ENCODE results near the gene HOPX.
A peak's percentile ranks its signal among the peaks of the same experiment; 100 is the strongest.
"Not testable (repeated sequence)": the region's sequence is repeated elsewhere in the genome, so short reads cannot be mapped to it uniquely, and the experiment has no call there.

HOPX gene

DNA sequence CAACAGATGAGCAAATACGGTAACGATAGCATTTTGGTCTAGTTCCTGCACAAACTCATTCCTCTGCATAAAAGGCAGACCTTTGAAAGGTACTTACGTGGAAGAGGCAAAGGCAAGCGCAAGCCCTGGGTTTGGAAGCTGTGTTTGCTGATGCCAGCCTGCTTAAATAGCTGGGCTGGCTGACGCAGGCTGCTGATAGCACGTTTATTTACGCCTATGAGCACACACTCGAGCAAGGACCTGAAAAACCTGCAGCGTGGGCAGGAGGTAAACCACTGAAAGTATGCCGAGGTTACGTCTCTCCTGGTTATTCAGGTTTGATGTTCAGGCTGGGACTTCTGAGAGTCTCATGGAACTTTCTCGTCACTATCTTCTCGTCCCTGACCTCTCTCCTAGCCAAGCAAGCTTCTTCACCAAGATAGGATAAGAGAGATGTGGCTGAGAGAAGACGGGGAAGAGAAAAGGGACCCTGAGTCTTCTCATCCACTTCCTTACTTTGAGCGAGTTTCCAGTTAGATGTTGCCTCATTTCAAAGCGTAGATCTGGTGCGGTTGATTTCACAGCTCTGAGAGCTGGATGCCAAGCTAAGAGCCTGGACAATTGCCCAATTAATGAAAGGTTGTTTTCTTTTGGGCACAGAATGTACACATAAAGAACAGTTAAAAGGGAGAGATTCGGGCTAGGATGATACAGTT, at the start of gene HOPX:
Gene HOPX, minus strand, starts transcription at position 139 of the 695 bp plus-strand sequence. CDS start 23,480 bp downstream, outside the sequence.
- DNase-seq (ENCODE audit: low read depth in 2 of 2): peak; percentile 48 to 59

GRCh38 chr4:56730097-56730496, 49.0 kb upstream of the HOPX start:
- DNase-seq (ENCODE audit: low read depth in 2 of 2): no peak

DNA sequence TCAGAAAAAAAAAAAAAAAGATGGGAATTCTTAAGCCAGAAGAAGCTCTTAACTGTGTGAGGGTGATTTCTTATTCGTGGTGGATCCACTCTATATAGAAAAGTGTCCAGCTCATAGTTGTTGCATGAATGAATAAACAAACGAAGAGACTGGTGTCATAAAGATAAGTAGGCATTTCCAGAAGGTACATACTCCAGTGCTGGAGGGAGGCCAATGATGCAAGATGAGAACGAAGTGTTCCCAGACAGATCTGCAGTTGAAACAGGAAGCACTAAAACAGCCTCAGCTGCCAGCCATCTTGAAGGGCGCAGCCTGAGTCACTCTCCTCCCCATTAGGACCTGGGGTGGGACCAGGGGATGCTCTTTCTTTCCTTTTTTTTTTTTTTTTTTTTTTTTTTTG, 47.4 kb upstream of the HOPX start:
- DNase-seq (ENCODE audit: low read depth in 2 of 2): no peak

DNA sequence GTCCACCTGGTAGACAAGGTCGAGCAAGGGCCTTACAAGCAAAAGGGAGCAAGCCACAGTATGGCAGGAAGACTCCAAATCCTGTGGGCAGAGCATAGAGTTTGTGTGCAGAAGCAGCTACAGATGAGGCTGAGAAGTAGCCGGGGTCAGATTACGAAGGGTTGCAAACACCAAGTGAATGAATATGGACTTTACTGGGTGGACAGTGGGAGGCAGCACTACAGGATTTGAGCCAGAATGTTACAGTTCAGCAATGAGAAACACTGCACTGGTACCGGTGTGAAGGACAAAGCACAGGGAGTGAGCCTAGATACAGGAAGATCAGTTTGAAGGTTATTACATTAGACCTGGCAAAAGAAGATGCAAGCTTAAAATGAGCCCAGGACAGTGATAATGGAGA, 46.1 kb upstream of the HOPX start:
- DNase-seq (ENCODE audit: low read depth in 2 of 2): no peak

DNA sequence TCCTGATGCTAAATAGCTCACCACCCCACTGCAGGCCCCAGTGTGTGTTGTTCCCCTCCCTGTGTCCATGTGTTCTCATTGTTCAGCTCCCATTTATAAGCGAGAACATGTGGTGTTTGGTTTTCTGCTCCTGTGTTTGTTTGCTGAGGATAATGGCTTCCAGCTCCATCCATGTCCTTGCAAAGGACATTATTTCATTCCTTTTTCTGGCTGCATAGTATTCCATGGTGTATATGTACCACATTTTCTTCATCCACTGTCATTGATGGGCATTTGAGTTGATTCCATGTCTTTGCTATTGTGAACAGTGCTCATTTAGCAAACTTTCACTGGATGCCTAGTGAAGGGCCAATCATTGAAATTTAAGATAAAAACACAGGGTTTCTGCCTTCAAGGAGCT, 45.5 kb upstream of the HOPX start:
- DNase-seq (ENCODE audit: low read depth in 2 of 2): not testable (repeated sequence)

- no peak for DNase-seq (ENCODE audit: low read depth in 2 of 2)
These were observed 42.6 kb upstream of the HOPX start for GRCh38 chr4:56723659-56724230.

DNA sequence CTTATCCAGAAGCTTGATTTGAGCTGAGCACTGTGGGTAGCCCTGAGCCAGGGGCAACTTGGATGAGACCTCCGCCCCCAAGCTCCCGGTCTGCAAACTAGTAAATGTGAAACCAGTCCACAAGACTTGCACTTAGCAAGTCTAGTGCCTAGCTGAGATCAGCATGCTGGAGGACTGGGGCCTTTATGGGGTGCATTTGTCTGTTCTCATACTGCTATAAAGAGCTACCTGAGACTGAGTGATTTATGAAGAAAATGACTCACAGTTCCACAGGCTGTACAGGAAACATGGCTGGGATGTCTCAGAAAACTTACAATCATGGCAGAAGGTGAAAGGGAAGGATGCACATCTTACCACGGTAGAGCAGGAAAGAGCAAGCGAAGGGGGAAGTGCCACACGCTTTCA, 42.1 kb upstream of the HOPX start:
- DNase-seq (ENCODE audit: low read depth in 2 of 2): peak; percentile 3 to 21

DNA sequence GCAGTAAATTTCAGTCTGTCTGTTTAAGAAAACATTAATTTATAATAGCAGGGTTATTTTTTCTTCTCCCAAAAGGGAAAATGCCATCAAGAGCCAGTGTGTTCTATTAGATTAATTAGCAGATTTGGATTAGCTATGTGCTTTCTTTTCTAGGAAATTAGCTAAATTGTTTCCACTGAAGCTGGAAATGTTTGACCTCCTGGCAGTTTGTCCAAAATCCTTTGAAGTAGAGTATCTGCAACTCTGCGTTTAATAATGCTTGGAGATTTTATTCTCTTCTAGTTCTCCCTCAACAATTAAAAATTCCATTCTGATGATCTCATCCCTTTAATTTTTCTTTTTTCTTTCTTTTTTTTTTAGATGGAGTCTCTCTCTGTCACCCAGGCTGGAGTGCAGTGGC, 27.1 kb upstream of the HOPX start:
- DNase-seq (ENCODE audit: low read depth in 2 of 2): no peak

DNA sequence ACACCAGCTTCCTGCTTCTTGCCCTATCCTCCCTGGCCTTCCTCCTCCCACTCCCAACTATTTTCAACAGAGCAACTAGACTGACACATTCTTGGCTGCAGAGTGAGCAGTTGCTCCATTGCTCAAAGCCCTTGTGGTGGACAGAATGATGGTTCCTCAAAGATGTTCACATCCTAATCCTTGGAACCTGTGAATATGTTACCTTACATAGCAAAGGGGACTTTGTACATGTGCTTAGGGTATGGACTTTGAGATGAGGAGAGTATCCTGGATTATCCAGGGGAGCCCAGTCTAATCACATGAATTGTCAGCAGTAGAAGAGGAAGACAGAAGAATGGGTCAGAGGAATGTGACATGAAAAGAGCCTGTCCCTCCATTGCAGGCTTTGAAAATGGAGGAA, 24.9 kb upstream of the HOPX start:
- no peak for DNase-seq (ENCODE audit: low read depth in 2 of 2)

DNA sequence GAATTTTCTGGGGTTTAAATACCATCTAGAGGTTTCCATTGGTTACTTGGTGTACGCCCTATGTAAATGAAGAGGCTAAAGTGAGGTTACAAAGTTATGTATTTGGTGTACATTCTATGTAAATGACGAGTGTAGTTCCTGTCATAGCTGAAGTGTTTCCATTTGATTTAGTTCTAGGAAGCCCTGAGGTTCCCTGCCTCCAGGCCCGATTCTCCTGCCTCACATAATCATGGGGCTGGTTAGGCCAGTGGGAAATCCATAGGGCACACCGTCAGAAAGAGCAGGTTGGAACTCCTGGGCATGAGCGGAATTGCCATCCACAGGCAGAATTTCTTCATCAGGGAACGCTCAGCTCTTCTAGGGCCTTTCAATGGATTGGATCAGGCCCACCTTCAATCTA, 24.2 kb upstream of the HOPX start:
- DNase-seq (ENCODE audit: low read depth in 2 of 2): no peak

DNA sequence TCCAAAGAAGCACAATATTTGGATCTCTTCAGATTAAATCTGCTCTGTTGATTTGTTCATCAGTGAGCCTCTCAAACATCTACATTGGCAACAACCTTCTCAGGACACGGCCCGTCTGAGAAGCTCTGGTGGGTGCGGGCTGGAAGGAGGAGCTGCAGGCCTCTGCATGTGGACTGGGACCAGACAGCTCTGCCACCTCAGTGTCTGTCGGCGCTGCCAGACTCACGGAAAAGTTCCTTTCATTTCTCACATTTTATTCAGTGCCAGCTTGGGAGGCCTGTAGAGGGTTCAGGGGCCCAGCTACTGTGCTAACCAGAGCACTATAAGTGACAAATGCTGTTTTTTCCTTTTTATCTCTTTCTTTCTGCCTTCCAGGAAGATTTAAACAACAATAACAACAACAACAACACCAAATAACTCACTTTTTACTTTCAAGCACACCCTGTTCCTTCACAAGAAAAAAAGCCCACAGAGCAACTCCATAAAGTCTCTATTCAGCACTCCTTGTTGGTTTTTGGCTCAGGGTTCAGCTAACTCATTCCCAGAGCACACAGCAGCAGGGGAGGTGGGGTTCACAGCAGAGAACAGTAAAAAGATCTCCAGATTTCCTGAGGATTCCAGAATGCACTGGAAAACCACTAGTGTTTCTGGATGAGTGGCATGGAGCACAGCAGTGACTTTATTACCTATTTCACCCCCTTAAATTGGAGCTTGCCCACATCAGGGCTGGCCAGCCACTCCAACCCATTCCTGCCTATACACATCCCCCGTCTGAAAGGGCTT, 23.2 kb upstream of the HOPX start:
- DNase-seq (ENCODE audit: low read depth in 2 of 2): no peak

DNA sequence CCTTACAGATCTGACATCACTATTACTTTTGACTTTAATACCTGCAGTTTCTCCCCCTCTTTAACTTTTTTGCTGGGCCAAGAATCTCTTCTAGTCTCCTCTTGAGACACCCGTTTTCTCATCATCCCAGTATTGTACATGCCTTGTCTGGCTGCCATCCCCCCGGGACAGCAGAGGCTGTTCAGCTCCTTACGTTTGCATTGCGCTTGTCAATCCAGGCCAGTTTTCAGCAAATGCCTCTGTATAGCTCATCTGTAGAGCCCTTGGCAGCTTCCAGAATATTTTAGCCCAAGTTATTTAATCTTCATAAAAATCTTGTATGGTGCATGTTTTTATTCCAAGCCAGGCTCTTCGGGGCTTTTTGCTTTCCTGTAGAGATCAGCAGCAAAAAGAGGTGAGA, 22.3 kb upstream of the HOPX start:
- no peak for DNase-seq (ENCODE audit: low read depth in 2 of 2)

- DNase-seq (ENCODE audit: low read depth in 2 of 2): no peak
These were observed 20.5 kb upstream of the HOPX start for GRCh38 chr4:56701644-56702043.

DNA sequence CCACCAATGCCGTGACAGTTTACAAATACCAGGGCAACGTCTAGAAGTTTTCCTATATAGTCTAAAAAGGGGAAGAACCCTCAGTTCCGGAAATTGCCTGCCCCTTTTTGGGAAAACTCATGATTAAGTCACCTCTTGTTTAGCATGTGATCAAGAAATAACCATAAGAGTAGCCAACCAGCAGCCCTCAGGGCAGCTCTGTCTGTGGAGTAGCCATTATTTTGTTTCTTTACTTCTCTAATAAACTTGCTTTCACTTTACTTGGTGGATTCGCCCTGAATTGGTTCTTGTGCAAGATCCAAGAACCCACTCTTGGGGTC, 20.0 kb upstream of the HOPX start:
- DNase-seq (ENCODE audit: low read depth in 2 of 2): no peak

- no peak for DNase-seq (ENCODE audit: low read depth in 2 of 2)
These were observed 18.5 kb upstream of the HOPX start for GRCh38 chr4:56699537-56700105.

GRCh38 chr4:56698329-56698728, 17.2 kb upstream of the HOPX start:
- DNase-seq (ENCODE audit: low read depth in 2 of 2): no peak

GRCh38 chr4:56696056-56696455, 15.0 kb upstream of the HOPX start:
- no peak for DNase-seq (ENCODE audit: low read depth in 2 of 2)

DNA sequence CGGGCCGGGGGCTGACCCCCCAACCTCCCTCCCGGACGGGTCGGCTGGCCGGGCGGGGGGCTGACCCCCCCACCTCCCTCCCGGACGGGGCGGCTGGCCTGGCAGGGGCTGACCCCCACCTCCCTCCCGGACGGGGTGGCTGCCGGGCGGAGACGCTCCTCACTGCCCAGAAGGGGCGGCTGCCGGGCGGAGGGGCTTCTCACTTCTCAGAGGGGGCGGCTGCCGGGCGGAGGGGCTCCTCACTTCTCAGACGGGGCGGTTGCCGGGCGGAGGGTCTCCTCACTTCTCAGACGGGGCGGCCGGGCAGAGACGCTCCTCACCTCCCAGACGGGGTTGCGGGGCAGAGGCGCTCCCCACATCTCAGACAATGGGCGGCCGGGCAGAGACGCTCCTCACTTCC, 12.4 kb upstream of the HOPX start:
- DNase-seq (ENCODE audit: low read depth in 2 of 2): not testable (repeated sequence)

DNA sequence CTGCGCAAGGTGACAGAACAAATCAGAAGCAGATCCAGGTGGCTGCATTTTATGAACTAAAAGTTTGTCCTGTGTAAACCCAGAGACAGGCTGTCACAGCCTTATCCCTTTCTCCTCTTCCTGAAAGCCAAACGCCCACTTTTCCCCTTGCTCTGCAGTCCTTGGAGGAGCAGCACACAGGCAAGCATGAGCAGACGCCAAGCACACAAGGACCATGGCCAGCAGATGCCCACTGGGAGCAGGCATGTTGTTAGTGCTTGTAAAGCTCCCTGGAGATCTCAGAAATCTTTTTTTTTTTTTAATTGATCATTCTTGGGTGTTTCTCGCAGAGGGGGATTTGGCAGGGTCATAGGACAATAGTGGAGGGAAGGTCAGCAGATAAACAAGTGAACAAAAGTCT, 11.5 kb upstream of the HOPX start:
- DNase-seq (ENCODE audit: low read depth in 2 of 2): no peak

DNA sequence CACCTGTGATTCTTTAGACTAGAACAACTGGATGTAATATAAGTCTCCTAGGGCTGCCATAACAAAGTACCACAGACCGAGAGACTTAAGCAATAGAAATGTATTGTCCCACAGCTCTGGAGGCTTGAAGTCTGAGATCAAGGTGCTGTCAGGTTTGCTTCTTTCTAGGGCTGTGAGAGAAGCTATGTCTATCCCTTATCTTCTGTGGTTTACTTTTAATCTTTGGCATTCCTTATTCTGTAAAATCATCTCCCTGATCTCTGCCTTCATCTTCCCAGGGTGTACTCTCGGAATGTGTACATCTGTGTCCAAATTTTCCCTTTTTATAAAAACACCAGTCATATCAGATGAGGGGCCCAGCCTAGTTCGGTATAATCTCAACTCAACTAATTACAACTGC, 10.3 kb upstream of the HOPX start:
- DNase-seq (ENCODE audit: low read depth in 2 of 2): no peak

GRCh38 chr4:56690393-56690792, 9.3 kb upstream of the HOPX start:
- DNase-seq (ENCODE audit: low read depth in 2 of 2): no peak

DNA sequence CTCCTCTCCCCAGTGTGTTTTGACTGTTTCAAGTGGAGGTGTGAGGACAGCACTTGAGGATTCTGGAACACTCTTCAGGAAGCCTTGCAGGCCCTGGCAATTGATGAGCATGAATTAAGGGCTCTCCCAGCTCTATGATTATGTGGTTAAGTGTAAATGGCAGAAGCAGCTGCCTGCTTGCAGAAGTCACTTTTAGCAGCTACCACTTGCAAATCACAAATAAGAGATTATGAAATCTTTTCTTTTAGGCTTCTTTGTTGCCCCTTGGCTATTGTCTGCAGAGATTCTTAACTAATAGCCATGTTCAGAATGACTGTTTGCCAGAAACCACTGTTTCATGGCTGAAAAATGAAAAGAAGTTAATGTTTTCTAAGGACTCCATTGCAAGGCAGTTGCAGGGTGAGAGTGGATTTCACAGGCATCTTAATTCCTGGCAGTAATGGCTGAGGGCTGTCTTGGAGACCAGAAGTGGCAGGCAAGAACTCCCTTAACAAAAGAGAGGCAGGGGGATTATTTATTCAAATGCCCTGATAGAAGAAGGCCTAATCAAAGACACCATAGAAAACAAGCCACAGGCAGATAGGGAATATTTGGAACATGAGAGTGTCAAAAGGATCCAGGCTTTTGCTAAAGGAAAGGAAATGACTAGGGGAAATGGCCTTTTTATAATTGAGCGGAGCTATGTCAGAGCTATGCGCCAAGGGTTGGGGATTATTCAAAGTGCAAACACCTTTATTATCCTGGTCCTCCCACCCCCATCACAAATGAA, 8.3 kb upstream of the HOPX start:
- DNase-seq (ENCODE audit: low read depth in 2 of 2): no peak
